SKM-1 treated with dmso at 0.1 percent for 144 hours (cell line): ENCODE measurements around the gene DDR2.

Source experiments
- DNase-seq: peaks from one replicate; lab custom pipeline; 2025; ENCODE audit not compliant: unreplicated experiment; lab: John Stamatoyannopoulos, UW

Gene DDR2

GRCh38 chr1:162823231-162823630, 191.0 kb downstream of the DDR2 start:
- DNase-seq: no peak

- DNase-seq: no peak
These were observed 191.7 kb downstream of the DDR2 start for GRCh38 chr1:162823771-162824525.

- DNase-seq: no peak
These were observed 197.0 kb downstream of the DDR2 start for GRCh38 chr1:162829268-162829667.

DNA sequence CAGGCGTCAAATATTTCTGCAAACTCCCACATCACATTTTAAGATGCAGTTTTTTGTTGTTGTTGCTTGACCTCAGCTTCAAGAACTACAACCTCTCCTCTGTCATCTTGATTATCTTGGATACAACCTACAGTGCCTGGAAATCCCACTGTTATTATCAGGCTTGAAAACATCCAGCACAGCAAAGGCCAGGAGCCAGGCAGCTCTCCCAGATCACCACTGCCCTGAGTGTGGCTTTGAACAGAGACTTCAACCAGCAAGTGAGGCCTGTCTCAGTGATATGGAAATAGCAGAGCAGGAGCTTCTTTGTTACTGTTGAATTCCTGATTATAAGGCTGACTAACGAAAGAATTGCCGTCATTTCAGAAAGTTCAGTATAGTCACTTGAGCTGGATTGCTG, 200.2 kb downstream of the DDR2 start:
- DNase-seq: no peak

DNA sequence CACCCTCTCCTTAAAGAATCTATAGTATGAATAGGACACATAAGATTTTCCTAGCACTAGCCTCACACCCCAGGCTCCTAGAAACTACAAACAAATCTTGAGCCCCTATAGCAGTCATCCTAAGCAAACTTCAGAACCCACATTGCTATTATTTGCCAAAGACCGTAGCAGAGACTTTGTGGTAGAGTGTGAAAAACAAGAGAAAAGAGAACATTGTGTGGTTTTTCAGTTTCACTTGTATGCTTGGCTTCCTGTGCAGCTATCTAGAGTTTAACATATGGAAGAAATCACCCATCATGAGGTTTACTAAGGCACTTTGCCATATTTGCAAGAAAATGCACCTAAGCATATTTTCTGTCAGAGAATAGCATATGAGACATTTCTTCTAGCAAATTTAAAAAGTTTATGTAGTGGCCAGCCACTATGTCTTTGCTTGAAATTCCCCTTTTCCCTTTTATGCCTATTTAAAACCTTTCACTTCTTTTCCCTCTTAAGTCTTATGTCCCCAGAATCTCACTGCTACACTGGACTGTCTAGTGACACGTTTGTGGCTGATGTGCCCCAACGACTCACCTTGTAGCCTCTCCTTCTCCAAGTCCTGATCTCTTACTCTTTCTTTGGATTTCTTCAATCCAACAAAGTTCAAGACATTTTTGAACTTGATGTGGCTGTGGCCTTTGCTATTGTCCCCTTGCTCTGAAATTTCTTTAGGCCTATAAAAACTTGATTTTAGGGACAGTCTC, 203.1 kb downstream of the DDR2 start:
- DNase-seq: no peak
